Suprapubic skin (tissue), 4 donors: ENCODE data around the gene CDC27. TPM values are rescaled to one million over a fixed set of nuclear protein-coding genes. Genes with fewer than 3 reads are reported as not detected.

ENCODE experiments used
- DNase-seq, 2 donors: peaks; one replicate each; pipeline ENCODE4 v3.0.0-alpha.2; 2019; ENCODE audit warnings: low spot score in 2 of 2
- H3K27ac ChIP-seq: fragments of 200-600 bp; sonication (generic); one replicate; pipeline ENCODE4 v1.5.1; 2019
- H3K27me3 ChIP-seq: fragments of 200-600 bp; sonication (generic); one replicate; pipeline ENCODE4 v1.5.1; 2019
- H3K36me3 ChIP-seq: fragments of 200-600 bp; sonication (generic); one replicate; pipeline ENCODE4 v1.5.1; 2019
- H3K4me1 ChIP-seq: fragments of 200-600 bp; sonication (generic); one replicate; pipeline ENCODE4 v1.5.1; 2019
- H3K4me3 ChIP-seq: fragments of 200-600 bp; sonication (generic); one replicate; pipeline ENCODE4 v1.5.1; 2019; ENCODE audit warnings: mild to moderate bottlenecking
- H3K9me3 ChIP-seq: fragments of 200-600 bp; sonication (generic); one replicate; pipeline ENCODE4 v1.5.1; 2019
- EP300 ChIP-seq: sonication (generic); formaldehyde crosslinking; IDR thresholded peaks from one replicate; pipeline ENCODE4 v1.6.1; 2017; ENCODE audit warnings: antibody characterized with exemption
- POLR2A ChIP-seq, 2 donors: fragments of 450-650 bp; IDR thresholded peaks; one replicate each; pipeline ENCODE4 v1.6.1; 2017; ENCODE audit warnings: antibody characterized with exemption in 2 of 2, mild to moderate bottlenecking in 2 of 2, moderate library complexity in 2 of 2
- POLR2AphosphoS5 ChIP-seq, 3 donors: sonication (generic); formaldehyde crosslinking; IDR thresholded peaks; one replicate each; pipeline ENCODE4 v1.6.1; 2017; ENCODE audit warnings: antibody characterized with exemption in 3 of 3
- WGBS: methylation state at CpG from one replicate; pipeline ENCODE4 v1.1.5; 2018; 5-methylcytosine and 5-hydroxymethylcytosine counted together
- total RNA-seq, 4 donors: library from RNA; depleted of rRNA; stranded (reverse); fragments of >200 nt; gene quantifications; one replicate each; pipeline ENCODE4 v1.1.0, GENCODE V29; 2016
- TF ChIP-seq, protein P1 (sequence below), 2 donors: fragments of 200-600 bp in 1 of 2; fragments of 450-650 bp in 1 of 2; sonication (generic) in 1 of 2; IDR thresholded peaks; one replicate each; pipeline ENCODE4 v1.5.1; 2016 to 2019; ENCODE audit warnings: antibody characterized with exemption in 2 of 2, mild to moderate bottlenecking in 1 of 2, moderate library complexity in 1 of 2

CDC27 gene
- total RNA-seq, 4 donors from 2014 or later, result 45.1 to 66.6 (median 52.1) TPM

DNA sequence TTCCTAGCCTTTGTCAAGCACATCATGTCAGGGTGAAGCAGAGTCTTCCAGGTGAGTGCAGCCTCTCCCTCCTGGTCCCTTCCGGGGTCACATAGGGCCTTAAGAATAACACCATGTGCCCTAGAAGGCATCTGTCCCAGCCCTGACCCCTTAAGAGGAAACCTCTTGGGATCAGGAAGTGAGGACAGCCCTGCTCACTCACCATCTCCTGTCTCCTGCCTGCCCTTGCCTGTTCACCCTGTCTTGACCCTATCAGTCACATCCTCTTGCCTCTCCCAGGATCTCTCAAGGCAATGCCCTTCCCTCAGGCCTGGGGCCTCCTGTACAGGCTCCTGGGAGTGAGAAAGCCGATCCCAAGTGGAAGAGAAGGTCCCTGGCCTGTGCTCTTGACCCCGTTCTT lies 33.9 kb upstream of the CDC27 start:
- peak in 1 of 2 donors; percentile 16 for DNase-seq
- H3K27me3 ChIP-seq, result no peaks in the 10 kb centered on the region
- TF ChIP-seq POLR2A (IDR thresholded peaks at IDR 0.05) (no peak), EP300 (no peak), POLR2AphosphoS5 (IDR thresholded peaks at IDR 0.05) (no peak)
- TF ChIP-seq, protein P1, sequence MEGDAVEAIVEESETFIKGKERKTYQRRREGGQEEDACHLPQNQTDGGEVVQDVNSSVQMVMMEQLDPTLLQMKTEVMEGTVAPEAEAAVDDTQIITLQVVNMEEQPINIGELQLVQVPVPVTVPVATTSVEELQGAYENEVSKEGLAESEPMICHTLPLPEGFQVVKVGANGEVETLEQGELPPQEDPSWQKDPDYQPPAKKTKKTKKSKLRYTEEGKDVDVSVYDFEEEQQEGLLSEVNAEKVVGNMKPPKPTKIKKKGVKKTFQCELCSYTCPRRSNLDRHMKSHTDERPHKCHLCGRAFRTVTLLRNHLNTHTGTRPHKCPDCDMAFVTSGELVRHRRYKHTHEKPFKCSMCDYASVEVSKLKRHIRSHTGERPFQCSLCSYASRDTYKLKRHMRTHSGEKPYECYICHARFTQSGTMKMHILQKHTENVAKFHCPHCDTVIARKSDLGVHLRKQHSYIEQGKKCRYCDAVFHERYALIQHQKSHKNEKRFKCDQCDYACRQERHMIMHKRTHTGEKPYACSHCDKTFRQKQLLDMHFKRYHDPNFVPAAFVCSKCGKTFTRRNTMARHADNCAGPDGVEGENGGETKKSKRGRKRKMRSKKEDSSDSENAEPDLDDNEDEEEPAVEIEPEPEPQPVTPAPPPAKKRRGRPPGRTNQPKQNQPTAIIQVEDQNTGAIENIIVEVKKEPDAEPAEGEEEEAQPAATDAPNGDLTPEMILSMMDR (IDR thresholded peaks at IDR 0.05), result no peak
- no peaks in the 10 kb centered on the region for H3K36me3 ChIP-seq
- no peak overlapping the region for H3K4me3 ChIP-seq
- no peaks in the 10 kb centered on the region for H3K9me3 ChIP-seq
- WGBS, result 91% methylated on average over 3 of the region's 3 CpGs
- no peak overlapping the region for H3K27ac ChIP-seq
- H3K4me1 ChIP-seq, result peaks cover 20% of the 10 kb centered on the region

- Histone ChIP-seq H3K4me1 (peaks cover 20% of the 10 kb centered on the region), H3K4me3 (no peak overlapping the region), H3K27ac (no peak overlapping the region), H3K9me3 (no peaks in the 10 kb centered on the region), H3K36me3 (no peaks in the 10 kb centered on the region), H3K27me3 (no peaks in the 10 kb centered on the region)
- DNase-seq, result peak in 1 of 2 donors; percentile 53
- 91% methylated on average over 4 of the region's 4 CpGs for WGBS
- TF ChIP-seq, protein P1 (IDR thresholded peaks at IDR 0.05), result no peak
- no peak for TF ChIP-seq POLR2AphosphoS5 (IDR thresholded peaks at IDR 0.05)
- no peak for TF ChIP-seq POLR2A (IDR thresholded peaks at IDR 0.05)
- no peak for TF ChIP-seq EP300
Observed at GRCh38 chr17:47222047-47222446, 33.0 kb upstream of the CDC27 start.

DNA sequence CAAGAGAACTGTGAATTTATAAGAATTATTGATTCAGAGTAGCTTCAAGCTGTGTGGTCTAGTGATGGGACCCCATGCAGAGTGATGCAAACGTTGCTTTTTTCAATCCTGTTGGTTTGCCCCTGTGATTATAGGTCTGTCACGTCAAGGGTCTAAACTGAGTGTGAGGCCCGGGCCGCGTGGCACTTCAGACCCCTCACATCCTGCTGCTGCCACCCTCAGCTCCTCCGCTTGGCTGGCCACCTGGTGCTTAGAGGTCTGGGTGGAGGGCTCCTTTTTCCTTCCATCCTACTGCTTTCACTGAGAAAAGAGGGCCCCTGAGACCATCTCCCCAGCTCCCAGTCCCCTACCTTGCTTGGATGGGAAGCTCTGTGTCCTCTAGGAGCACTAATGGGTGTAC lies 32.1 kb upstream of the CDC27 start:
- WGBS, result 85% methylated on average over 5 of the region's 6 CpGs
- H3K4me1 ChIP-seq, result peaks cover 19% of the 10 kb centered on the region
- H3K27ac ChIP-seq, result no peak overlapping the region
- no peaks in the 10 kb centered on the region for H3K36me3 ChIP-seq
- peak in 1 of 2 donors; percentile 52 for DNase-seq
- H3K4me3 ChIP-seq, result no peak overlapping the region
- TF ChIP-seq POLR2A (IDR thresholded peaks at IDR 0.05) (no peak), POLR2AphosphoS5 (IDR thresholded peaks at IDR 0.05) (no peak), EP300 (no peak)
- TF ChIP-seq, protein P1 (IDR thresholded peaks at IDR 0.05), result no peak
- H3K27me3 ChIP-seq, result no peaks in the 10 kb centered on the region
- H3K9me3 ChIP-seq, result no peaks in the 10 kb centered on the region

- TF ChIP-seq EP300 (no peak), POLR2A (IDR thresholded peaks at IDR 0.05) (no peak), POLR2AphosphoS5 (IDR thresholded peaks at IDR 0.05) (no peak)
- TF ChIP-seq, protein P1 (IDR thresholded peaks at IDR 0.05), result no peak
- peak in 1 of 2 donors; percentile 41 for DNase-seq
- Histone ChIP-seq H3K27ac (no peak overlapping the region), H3K36me3 (no peaks in the 10 kb centered on the region), H3K27me3 (no peaks in the 10 kb centered on the region), H3K4me1 (peaks cover 13% of the 10 kb centered on the region), H3K4me3 (no peak overlapping the region), H3K9me3 (no peaks in the 10 kb centered on the region)
- 60% methylated on average over 7 of the region's 7 CpGs for WGBS
Observed at GRCh38 chr17:47220531-47220999, 31.5 kb upstream of the CDC27 start.

GRCh38 chr17:47219621-47220475 lies 30.8 kb upstream of the CDC27 start:
- no peak for DNase-seq
- Histone ChIP-seq H3K27ac (no peak overlapping the region), H3K4me3 (no peak overlapping the region), H3K27me3 (no peaks in the 10 kb centered on the region), H3K36me3 (no peaks in the 10 kb centered on the region), H3K4me1 (peaks cover 6% of the 10 kb centered on the region), H3K9me3 (no peaks in the 10 kb centered on the region)
- TF ChIP-seq, protein P1 (IDR thresholded peaks at IDR 0.05), result no peak
- TF ChIP-seq POLR2AphosphoS5 (IDR thresholded peaks at IDR 0.05) (no peak), EP300 (no peak), POLR2A (IDR thresholded peaks at IDR 0.05) (no peak)
- WGBS, result 80% methylated on average over 17 of the region's 21 CpGs
